ENCODE results near the gene MXI1. TPM values are rescaled to one million over a fixed set of nuclear protein-coding genes. Genes with fewer than 3 reads are reported as not detected.

MXI1 gene
- total RNA-seq, 1 experiment from 2014 or later: 12.1 TPM

GRCh38 chr10:110209454-110209925, 2.1 kb downstream of the MXI1 start:
- no peak for TF ChIP-seq POLR2AphosphoS5 (IDR thresholded peaks at IDR 0.05; ENCODE audit: low read depth, low read length)
- TF ChIP-seq CTCF (IDR thresholded peaks at IDR 0.05): no peak
- TF ChIP-seq, protein P1, sequence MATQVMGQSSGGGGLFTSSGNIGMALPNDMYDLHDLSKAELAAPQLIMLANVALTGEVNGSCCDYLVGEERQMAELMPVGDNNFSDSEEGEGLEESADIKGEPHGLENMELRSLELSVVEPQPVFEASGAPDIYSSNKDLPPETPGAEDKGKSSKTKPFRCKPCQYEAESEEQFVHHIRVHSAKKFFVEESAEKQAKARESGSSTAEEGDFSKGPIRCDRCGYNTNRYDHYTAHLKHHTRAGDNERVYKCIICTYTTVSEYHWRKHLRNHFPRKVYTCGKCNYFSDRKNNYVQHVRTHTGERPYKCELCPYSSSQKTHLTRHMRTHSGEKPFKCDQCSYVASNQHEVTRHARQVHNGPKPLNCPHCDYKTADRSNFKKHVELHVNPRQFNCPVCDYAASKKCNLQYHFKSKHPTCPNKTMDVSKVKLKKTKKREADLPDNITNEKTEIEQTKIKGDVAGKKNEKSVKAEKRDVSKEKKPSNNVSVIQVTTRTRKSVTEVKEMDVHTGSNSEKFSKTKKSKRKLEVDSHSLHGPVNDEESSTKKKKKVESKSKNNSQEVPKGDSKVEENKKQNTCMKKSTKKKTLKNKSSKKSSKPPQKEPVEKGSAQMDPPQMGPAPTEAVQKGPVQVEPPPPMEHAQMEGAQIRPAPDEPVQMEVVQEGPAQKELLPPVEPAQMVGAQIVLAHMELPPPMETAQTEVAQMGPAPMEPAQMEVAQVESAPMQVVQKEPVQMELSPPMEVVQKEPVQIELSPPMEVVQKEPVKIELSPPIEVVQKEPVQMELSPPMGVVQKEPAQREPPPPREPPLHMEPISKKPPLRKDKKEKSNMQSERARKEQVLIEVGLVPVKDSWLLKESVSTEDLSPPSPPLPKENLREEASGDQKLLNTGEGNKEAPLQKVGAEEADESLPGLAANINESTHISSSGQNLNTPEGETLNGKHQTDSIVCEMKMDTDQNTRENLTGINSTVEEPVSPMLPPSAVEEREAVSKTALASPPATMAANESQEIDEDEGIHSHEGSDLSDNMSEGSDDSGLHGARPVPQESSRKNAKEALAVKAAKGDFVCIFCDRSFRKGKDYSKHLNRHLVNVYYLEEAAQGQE (IDR thresholded peaks at IDR 0.05; ENCODE audit: insufficient read depth in 1 of 2, low read depth in 2 of 2, low read length in 1 of 2): no peak
- peak; percentile 51; the same call in 1 of the 2 replicates for TF ChIP-seq TCF7L2 (IDR thresholded peaks at IDR 0.05; ENCODE audit: low read depth, low read length)
- TF ChIP-seq SIN3A (IDR thresholded peaks at IDR 0.05; ENCODE audit: borderline replicate concordance, insufficient read depth, low read depth, low read length): no peak
- intact Hi-C loops (cut with micrococcal nuclease; ENCODE audit: unreplicated experiment) (loop anchor here (5.0 kb wide), 2 partner anchors 68 to 72 kb away; no protein-coding TSS in a partner anchor), in situ Hi-C loops (cut with HindIII; ENCODE audit: low pct_unique_long_range_greater_than_20kb, low sequenced_read_pairs) (no loop called here)
- CTCF ChIA-PET: no interaction called here
- Histone ChIP-seq H3K4me3 (ENCODE audit: low read depth in 2 of 2, low read length in 2 of 2) (peak overlapping the region; percentile 70 to 82), H3K27me3 (ENCODE audit: control insufficient read depth, insufficient read depth, low read length) (peaks cover 2% of the 10 kb centered on the region; the same call in 1 of the 2 replicates), H3K9me3 (ENCODE audit: control insufficient read depth, insufficient read depth, low read depth, low read length) (no peaks in the 10 kb centered on the region), H3K36me3 (ENCODE audit: control insufficient read depth, insufficient read depth, low read length) (no peaks in the 10 kb centered on the region; the same call in 1 of the 2 replicates), H3K27ac (ENCODE audit: low read length) (no peak overlapping the region), H3K4me1 (ENCODE audit: control insufficient read depth, insufficient read depth, low read length) (peaks cover 4% of the 10 kb centered on the region; the same call in 1 of the 2 replicates)
- POLR2A ChIA-PET: interaction anchor here (0.6 kb wide), 1 partner anchor 136 kb away, joined by 12 read pairs; no protein-coding TSS in a partner anchor
- DNase-seq (ENCODE audit: low read depth, low spot score) (no peak), ATAC-seq (no peak)
- BruUV-seq (replicated peaks): no TSS peak

DNA sequence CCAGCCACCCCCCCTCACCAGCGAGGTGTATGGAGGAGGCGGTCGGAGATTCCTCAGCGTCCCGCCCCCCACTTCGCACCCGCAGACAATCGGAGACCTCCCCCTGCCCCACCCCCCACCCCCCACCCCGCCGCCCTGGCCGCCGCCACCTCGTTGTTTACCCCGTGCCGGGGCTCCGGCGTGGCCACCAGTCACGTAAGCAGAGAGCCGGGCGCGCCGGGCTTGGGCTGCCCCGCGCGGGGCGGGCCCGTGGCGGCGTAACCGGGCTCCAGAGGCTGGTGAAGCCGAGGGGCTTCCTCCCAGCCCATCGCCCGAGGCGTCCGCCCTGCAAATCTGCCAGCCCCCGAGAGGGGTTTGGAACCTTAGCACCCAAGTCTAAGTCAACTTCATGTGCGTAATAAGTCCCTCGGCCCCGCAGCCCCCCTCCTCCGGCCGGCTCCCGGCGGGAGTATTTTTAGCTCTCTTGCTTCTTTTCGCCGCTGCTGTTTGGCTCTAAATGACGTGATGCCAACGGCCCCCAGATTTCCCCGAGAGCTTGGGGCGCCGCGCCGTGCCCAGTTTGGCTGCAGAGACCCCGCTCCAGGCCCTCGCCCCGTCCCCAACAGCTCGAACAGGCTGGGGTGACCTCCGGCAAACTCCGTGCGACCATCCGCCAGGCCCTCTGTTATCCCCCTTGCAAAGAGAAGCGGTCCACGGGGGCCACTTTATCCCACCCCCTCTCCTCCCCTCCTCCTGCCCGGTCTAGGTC, 2.7 kb downstream of the MXI1 start:
- ChIA-PET CTCF (interaction anchor here (0.6 to 1.5 kb wide), 3 partner anchors 10 to 95 kb away, joined by 4 to 8 read pairs (median 5); partner anchors contain the start of gene SMNDC1), POLR2A (interaction anchor here (0.6 to 0.7 kb wide), 3 partner anchors 12 to 1065 kb away, joined by 3 to 32 read pairs (median 12); no protein-coding TSS in a partner anchor)
- no peaks in the 10 kb centered on the region for H3K9me3 ChIP-seq (ENCODE audit: control insufficient read depth, insufficient read depth, low read depth, low read length)
- H3K27me3 ChIP-seq (ENCODE audit: control insufficient read depth, insufficient read depth, low read length): peaks cover 2% of the 10 kb centered on the region; the same call in 1 of the 2 replicates
- H3K4me1 ChIP-seq (ENCODE audit: control insufficient read depth, insufficient read depth, low read length): peaks cover 4% of the 10 kb centered on the region; the same call in 1 of the 2 replicates
- no TSS peak for BruUV-seq (replicated peaks)
- TF ChIP-seq SIN3A (IDR thresholded peaks at IDR 0.05; ENCODE audit: borderline replicate concordance, insufficient read depth, low read depth, low read length) (no peak), CTCF (IDR thresholded peaks at IDR 0.05) (no peak; the same call in 1 of the 2 replicates), POLR2AphosphoS5 (IDR thresholded peaks at IDR 0.05; ENCODE audit: low read depth, low read length) (no peak), TCF7L2 (IDR thresholded peaks at IDR 0.05; ENCODE audit: low read depth, low read length) (no peak)
- TF ChIP-seq, protein P1 (IDR thresholded peaks at IDR 0.05; ENCODE audit: insufficient read depth in 1 of 2, low read depth in 2 of 2, low read length in 1 of 2): no peak
- no peaks in the 10 kb centered on the region; the same call in 1 of the 2 replicates for H3K36me3 ChIP-seq (ENCODE audit: control insufficient read depth, insufficient read depth, low read length)
- in situ Hi-C loops (cut with HindIII; ENCODE audit: low pct_unique_long_range_greater_than_20kb, low sequenced_read_pairs) (no loop called here), intact Hi-C loops (cut with micrococcal nuclease; ENCODE audit: unreplicated experiment) (loop anchor here (5.0 kb wide), 2 partner anchors 67 to 73 kb away; no protein-coding TSS in a partner anchor)
- H3K27ac ChIP-seq (ENCODE audit: low read length): peak overlapping the region; percentile 58; the same call in 1 of the 2 replicates
- H3K4me3 ChIP-seq (ENCODE audit: low read depth in 2 of 2, low read length in 2 of 2): peak overlapping the region; percentile 70 to 82
- DNase-seq (ENCODE audit: low read depth, low spot score): no peak
- no peak for ATAC-seq
